Endothelial cell of hepatic sinusoid (primary cell): Measurements from ENCODE around the gene PLIN1.

Source experiments
- in situ Hi-C: cut with HindIII; loops from 2 replicates; pipeline ENCODE4 v1.10.0; 2017; ENCODE audit warnings: low sequenced_read_pairs

The PLIN1 gene

DNA sequence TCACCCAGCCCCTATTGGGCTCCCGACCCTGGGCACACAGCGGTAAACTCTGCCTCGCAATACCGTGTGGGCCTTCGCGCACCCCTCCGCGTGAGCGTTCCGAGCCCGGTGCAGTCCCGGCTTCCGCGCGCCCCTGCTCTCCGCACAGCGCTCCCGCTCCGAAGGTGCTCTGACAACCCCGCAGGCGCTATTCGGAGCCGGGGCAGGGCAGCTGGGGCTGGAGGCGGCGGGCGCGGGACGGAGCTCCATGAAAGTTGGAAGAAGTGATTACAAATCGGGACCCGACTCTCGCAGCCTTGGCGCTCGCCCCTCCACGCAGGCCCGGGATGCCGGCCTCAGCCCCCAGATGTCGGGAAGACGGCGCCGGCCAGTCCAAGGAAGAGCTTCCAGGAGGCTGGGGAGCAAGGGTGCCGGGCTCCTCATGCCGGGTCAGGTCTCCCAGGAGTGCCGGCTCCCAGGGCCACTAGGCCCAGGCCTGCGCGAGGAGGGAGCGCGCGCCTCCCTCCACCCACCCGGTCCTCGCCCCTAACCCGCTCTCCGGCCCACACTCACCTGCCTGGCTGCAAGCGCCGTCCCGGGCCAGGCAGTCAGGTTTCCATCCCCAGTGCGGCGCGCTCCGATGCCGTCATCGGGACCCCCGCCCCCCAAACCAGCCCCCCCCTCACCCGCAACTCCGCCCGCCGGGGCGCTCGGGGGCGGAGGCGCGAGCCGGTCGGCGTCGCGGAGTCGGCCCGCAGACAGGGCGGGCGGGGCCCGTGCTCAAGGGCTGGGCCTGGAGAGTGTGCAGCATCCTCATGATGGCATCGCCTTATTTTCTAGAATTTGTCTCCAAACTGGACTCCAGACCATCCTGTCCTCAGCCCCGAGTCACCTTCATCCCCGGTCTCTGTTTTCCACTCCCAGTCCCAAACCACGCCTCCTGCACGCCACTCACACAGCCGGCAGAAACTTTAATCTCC is 24.0 kb downstream of the PLIN1 start, which contains the start of gene KIF7:
Gene KIF7, minus strand, starts transcription at position 621 of the 959 bp plus-strand sequence. CDS start 2,537 bp downstream, outside the sequence.
- in situ Hi-C loops, result no loop called here

DNA sequence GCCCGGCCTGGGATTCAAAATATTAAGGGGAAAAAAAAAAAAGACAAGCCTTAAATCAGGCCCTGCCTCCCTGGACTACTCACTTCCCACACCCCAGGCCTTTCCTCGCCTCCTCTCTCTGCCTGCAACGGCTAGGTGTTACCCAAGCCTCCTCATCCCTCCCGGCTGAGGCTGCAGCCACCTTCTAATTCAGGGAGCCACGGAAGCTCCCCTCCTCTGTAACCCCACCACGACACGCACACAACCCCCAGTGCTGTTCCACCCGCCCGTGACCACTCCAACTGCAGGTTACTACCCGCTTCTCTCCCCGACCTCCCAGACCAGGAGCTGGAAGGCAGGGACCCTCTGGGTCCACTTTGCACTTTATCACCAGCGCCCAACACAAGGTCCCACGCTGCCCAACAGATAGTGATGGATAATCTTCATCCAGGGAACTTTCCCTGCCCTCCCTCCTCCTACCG is 24.8 kb downstream of the PLIN1 start:
- in situ Hi-C loops, result no loop called here

DNA sequence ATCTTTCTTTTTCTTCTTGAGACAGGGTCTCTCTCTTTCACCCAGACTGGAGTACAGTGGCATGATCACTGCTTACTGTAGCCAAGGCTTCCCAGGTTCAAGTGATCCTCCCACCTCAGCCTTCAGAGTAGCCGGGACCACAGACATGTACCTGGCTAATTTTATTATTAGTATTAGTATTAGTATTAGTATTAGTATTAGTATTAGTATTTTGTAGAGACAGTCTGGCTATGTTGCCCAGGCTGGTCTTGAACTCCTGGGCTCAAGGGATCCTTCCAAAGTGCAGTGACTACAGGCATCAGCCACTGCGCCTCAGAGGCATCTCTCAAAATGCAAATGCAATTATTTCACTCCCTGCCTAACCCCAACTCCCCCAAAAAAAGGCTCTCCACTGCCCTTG is 25.6 kb downstream of the PLIN1 start:
- in situ Hi-C loops, result no loop called here

DNA sequence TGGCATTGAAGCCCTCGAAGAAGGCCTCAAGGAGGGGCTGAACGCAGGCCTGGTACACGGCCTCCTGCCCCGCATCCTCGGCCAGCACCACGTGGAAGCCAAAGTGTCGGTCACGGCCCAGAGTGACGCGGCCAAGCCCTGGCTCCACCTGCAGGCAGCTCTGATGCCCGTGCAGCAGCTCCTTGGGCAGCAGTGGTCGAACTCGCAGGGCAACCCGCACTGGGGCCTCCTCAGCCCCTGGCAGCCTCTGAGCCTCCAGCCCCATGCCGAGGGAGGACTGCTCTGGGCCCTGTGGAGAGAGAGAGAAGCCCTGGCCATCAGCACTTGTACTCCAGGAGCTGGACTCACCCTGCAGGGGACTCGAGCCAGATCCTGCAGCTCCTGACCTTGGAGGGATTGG is 26.5 kb downstream of the PLIN1 start:
- in situ Hi-C loops, result no loop called here

DNA sequence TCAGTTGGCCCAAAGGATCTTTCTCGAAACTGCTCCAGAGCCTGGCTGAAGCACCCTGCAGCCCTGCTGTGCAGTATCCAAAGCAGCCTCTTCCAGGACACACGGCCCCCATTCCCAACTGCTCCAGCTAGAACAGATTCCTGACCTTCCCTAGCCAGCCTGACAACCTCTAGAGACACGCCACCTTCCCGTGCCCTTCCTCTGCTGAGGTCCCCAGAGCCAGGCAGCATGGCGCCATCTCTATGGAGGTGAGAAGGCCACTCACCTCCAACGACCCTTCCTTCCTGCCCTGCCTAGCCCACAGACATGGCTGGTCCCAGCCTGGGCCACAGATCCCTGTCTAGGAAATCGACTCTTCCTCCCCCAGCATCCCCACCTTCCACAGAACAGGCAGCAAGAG is 27.0 kb downstream of the PLIN1 start:
- in situ Hi-C loops, result no loop called here

DNA sequence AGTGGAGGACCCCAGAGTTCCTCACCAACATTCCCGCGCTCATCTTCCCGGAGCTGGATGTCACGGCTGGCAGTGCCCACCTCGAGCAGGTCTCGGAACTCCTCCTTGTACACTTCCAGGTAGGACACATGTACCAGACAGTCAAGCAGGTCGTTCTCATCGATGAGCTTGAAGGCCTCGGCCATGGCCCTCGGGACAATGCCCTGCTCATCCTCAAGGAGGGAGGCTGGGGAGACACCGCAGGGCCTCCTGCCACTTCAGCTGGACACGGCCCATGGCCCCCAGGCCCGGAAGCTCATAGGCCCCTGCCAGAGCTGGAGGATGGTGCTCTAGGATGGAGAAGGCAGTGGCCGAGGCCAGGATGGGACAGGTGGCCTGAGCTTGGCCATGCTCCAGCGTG is 29.5 kb downstream of the PLIN1 start:
- in situ Hi-C loops, result no loop called here

DNA sequence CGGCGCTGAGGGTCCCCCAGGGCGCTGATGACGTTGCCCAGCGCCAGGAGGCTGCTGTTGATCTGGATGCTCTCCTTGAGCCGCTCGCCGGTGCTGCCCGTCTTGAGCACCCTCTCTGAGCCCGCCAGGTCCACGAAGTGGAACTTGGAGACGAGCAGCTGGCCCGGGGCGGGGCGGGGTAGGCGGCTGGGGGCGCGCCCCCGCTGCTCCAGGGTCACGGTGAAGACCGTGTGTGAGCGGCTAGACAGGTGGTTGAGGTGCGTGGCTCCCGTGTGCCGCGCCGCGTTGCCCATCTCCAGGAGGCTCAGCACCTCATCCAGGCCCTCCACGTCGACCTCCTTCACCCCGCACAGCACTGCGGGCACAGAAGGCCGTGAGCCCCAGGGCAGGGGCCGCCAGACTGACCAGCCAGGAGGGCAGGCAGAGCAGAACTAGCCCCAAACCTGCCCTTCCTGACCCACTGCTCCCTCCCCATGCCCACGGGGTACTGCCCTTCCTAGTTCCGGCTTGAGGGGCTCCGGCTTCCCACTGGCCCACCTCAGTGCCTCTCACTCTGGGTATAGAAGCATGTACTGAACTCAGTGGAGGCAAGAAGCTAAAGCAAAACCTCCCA is 30.0 kb downstream of the PLIN1 start:
- in situ Hi-C loops, result no loop called here

DNA sequence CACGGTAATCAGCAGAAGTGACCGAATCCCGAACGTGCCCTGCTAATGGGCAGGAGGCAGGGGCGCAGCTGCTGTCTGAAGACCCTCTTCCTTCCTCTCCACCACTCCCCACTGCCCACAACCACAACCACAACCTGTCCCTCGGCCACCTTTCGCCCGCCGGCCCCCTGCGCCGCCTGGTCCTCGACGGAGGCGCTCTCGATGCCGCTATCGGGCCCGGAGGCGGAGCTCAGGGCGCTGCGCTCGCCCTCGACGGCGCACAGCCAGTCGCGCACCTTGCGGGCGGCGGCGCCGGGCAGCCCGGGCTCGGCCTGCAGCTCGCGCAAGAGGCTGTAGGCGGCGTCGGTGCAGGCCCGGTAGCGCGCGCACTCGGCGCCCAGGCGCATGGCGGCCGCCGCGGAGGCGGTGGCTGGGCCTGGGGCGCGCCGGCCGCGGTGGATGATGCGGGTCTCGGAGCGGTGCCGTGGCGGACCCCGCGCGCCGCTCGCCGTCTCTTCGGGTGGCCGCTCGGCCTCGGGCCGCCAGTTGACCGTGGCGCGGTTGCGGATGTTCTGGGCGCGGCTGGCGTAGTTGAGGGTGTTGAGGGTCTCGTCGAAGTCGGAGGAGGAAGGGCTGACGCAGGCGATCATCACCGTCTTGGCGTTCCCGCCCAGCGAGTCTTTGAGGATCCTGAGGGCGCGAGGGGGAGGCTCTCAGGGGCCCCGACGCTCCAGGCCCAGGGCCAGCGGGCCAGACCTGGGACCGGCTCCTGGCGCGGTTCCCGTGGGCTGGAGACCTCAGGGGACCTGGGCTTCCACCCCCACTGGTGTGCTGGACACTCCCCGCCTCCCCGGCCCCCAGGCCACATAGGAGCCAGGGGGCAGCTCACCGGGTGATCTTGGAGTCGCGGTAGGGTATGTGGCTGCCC is 30.8 kb downstream of the PLIN1 start:
- in situ Hi-C loops, result no loop called here

DNA sequence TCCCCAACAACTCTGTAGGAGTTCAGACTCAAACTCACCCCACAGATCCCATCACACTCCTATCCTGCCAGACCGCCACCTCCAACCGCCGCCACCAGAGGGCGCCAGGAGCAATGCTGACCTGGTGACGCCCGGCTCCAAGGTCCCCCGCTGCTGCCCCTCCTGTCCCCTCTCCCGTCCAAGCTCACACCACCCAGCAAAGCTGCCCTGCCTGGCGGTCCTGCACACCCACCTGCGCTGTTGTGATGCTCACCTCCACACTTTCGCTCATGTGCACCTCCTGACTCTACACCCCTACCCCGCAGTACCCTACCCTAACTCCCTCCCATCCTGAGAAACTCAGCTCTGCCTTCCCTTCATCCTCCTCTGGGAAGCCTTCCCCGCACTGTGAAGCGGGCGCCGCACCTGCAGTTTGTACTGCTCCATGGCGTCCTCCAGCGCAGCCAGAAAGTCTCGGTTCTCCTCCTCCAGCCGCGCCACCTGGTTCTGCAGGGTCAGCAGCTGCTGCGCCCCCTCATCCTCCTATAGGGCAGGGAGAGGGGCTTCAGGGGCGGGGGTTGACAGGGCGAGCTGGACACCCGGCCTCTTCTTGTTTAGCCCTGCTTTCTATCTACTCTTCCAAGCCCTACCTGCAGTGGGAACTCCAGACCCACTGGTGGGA is 31.8 kb downstream of the PLIN1 start:
- in situ Hi-C loops, result no loop called here

DNA sequence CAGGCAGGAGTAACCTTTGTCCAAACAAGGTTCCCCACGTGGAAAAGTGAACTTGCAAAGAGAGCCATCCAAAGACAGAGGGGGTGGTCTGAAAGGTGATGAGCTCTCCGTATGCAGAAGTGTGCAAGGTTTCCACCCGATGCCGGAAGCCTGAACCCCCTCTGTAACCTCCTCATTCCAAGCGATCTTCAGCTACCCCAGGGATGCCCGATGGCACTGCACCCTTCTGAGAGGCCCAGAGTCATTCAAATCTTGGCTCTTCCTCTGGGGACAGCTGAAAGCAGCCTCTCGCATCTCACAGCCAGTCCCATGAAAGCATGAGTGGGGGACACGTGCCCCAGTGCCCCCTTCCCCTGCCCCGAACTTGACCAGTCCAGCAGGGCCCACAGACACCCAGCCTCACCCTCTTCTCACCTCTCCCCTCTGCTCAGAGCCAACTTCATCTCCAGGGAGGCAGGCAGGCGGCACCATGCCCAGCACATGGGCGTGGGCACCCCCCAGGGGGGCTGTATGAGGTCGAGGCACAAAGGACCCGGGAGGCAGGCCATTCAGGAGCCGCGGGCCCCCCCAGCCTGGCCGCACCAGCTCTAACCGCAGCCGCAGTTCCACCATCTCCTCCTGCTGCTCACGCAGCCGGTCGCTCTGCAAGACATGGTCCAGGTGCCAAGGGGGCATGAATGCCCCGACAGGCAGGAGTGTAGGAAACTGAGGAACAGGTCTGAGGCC is 32.6 kb downstream of the PLIN1 start:
- in situ Hi-C loops, result no loop called here

DNA sequence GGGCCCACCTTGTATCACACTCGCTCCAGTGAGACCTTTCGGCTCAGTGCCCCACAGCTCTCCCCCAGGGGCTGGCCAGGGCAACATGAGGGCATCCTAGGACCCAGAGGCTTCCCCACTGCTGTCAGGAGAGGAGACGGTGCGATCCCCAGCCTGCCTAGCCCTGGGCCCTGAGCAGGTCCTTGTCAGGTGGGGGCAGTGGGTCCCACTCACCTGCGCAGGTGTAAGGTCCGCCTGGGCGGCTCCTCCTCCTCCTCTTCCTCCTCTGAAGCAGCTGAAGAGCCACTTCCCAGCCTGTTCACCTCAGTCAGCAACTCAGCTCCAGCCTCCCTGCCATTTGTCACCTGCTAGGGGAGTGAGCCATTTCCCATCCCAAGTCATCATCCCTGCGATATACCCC is 33.5 kb downstream of the PLIN1 start:
- in situ Hi-C loops, result no loop called here

DNA sequence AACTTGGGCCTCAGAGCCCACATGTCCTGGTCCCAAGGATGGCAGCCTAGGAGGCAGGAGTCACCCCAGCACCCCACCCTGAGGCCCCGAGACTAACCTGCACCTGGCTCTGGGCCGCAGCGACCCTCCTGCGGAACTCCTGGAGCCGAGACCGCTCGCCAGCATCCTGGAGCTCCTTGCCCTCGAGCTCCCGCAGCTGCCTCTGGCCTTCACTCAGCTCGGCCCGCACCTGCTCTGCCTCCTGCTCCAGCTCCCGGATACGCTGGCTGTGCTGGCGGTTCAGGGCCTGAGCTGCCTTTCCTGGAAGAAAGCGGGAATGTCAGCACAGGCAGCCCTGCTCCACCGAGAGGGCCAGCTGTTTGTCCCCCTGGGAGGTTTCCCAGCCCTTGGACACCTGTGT is 37.1 kb downstream of the PLIN1 start:
- in situ Hi-C loops, result no loop called here

DNA sequence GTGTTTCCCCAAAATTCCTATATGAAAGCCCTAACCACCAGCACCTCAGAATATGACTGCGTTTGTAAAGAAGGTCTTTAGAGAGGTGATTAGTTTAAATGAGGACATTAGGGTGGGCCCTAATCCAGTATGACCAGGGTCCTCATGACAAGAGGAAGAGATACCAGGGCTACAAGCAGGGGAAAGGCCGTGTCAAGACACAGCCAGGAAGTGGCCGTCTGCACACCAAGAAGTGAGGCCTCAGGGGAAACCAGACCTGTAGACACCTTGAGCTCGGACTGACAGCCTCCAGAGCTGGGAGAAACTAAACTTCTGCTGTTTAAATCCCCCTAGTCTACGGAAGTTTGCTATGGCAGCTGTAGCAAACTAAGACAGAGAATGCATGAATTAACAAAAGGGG is 38.1 kb downstream of the PLIN1 start:
- in situ Hi-C loops, result no loop called here

DNA sequence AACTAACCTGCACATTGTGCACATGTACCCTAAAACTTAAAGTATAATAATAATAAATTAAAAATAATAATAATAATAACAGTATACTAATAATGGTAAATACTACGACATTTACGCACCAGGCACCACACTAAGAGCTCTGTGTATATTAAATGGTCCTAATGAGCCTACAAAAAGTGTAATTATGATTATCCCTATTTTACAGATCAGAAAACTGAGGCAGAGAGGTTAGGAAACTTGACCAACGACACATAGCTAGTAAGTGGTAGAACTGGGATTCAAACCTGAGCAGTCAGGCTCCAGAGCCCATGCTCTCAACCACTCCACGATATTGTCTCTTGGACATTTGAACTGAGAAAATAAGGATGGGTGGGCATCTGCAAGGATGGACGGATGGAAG is 38.9 kb downstream of the PLIN1 start:
- in situ Hi-C loops, result no loop called here

DNA sequence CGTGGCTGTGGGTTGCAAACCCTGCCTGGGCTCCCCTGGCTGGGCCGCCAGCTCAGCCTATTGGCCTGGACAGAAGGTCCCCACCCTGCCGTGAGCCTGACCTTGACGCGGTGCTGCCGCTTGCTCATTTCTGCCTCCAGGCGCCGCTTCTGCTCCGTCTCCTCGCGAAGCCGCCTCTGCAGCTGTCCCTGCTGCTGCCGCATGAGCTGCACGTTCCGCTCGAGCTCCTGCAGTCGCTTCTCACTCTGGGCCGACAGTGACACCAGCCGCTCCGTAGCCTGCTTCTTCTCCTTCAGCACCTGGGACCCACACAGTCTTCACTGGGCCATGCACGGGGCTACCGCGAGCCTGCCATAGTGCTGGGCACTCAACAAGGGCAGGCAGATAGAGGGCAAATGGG is 45.6 kb downstream of the PLIN1 start:
- in situ Hi-C loops, result no loop called here

DNA sequence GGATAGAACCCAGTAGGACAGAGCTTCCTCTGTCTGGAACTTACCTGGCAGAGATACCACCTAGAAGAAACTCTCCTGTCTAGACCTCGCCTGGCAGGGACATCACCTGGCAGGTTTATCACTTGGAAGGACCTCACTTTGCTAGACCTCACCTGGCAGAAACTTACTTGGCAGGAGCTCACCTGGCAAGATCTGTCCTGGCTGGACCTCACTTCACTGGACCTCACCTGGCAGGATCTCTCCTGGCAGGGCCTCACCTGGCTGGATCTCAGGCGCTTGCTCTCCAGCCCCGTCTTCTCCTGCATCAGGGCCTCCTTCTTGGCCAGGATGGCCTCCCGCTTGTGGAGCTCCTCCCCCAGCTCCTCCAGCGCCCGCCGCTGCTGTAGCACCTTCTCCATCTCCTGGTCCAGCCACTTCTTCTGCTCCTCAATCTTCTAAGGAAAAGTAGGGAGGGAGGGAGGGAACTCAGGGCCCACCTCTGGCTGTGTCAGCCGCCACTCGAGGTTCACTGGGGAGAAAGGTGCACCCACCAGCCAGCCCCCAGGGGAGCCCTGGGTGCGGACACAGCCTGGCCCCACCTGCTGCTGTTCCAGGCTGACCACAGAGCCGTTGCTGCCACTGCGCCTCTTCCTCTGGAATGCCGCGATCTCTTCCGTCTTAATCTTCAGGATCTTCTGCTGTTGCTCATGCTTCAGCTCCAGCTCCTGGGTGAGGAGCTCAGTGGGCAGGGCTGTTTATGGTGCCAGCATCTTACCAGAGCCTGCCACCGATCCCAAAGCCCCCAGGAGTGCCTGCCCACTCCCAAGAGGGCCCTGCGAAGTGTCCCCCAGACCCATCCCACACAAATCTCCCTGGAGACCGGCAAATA is 46.4 kb downstream of the PLIN1 start:
- in situ Hi-C loops, result no loop called here

DNA sequence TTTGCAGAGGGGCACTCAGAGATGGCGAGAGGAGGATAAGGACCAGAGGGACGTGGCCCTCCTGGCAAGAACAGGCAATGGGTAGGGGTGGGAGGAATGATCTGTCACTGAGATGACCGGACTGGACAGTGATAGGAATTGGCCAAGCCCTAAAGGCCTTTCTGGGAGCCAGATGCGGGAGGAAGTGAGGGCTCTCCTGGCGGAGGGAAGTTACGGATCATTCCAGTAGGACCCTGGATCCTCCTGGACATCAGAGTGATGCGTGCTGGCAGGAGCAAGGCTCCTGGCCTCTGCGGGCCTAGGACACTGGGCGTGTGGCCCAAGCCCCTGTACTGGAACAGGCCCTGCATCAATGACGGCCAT is 47.3 kb downstream of the PLIN1 start:
- in situ Hi-C loops, result no loop called here

DNA sequence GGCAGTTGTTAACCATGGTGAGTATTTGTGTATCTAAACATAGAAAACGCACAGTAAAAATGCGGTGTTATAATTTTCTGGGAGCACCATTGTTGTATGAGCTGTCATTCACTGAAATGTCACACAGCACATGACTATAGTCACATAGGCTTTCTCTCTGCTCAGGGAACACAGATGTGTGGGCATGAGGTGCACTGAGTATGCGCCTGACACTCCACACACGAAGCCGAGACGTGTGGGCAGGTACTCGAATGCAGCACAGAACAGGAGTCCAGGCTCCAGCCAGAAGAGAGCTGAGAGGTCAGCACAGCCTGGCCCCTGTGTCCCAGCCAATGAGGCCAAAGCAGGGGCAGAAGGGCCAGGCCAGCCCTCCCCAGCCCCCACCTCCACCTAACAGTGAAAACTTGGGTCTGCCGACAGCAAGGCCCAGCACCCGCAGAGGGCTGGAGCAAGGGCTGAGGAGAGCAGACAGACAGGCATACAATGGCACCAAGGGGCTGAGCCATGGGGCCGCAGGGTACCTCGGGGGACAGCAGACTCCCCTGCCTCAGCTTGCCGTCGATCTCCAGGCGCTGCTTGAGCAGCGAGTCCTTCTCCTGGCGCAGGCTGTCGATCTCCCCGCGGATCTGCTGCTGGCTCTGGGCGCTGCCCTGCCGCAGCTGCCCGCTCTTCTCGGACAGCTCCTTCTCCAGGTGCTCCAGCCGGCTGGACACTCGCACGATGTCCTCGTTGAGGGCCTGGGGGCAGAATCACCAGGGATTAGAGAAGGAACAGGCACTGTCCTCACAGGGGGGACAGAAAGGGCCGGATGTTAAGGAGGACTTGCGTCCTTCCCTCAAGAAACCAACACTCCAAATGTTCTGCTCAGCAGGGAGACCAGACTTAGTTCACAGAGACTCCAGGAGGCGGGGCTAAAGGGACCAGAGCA is 47.9 kb downstream of the PLIN1 start:
- in situ Hi-C loops, result no loop called here
